ENCODE results near the gene SMIM1.

Gene SMIM1

GRCh38 chr1:3733883-3734589 is 38.5 kb upstream of the SMIM1 start:
- H3K36me3 Mint-ChIP-seq, result peaks cover 22% of the 10 kb centered on the region
- H3K4me3 Mint-ChIP-seq, result no peak overlapping the region
- no peak for ATAC-seq
- H3K9me3 Mint-ChIP-seq, result no peaks in the 10 kb centered on the region
- DNase-seq (ENCODE audit: low spot score in 2 of 2), result no peak
- no peaks in the 10 kb centered on the region for H3K4me1 Mint-ChIP-seq
- H3K27ac Mint-ChIP-seq, result no peak overlapping the region

- DNase-seq (ENCODE audit: low spot score in 2 of 2) (no peak), ATAC-seq (no peak)
- Mint-ChIP-seq H3K36me3 (peaks cover 22% of the 10 kb centered on the region), H3K4me3 (no peak overlapping the region), H3K27ac (no peak overlapping the region), H3K9me3 (no peaks in the 10 kb centered on the region), H3K4me1 (no peaks in the 10 kb centered on the region)
Observed at GRCh38 chr1:3734602-3735001, 37.9 kb upstream of the SMIM1 start.

- Mint-ChIP-seq H3K9me3 (no peaks in the 10 kb centered on the region), H3K27ac (no peak overlapping the region), H3K36me3 (peaks cover 22% of the 10 kb centered on the region), H3K4me1 (no peaks in the 10 kb centered on the region), H3K4me3 (no peak overlapping the region)
- ATAC-seq (no peak), DNase-seq (ENCODE audit: low spot score in 2 of 2) (no peak)
Observed at GRCh38 chr1:3735027-3735681, 37.4 kb upstream of the SMIM1 start.

GRCh38 chr1:3735688-3736087 is 36.9 kb upstream of the SMIM1 start:
- peaks cover 22% of the 10 kb centered on the region for H3K36me3 Mint-ChIP-seq
- H3K4me3 Mint-ChIP-seq, result no peak overlapping the region
- no peak for DNase-seq (ENCODE audit: low spot score in 2 of 2)
- H3K4me1 Mint-ChIP-seq, result no peaks in the 10 kb centered on the region
- ATAC-seq, result no peak
- H3K9me3 Mint-ChIP-seq, result no peaks in the 10 kb centered on the region
- no peak overlapping the region for H3K27ac Mint-ChIP-seq

- H3K4me1 Mint-ChIP-seq, result no peaks in the 10 kb centered on the region
- peaks cover 22% of the 10 kb centered on the region for H3K36me3 Mint-ChIP-seq
- DNase-seq (ENCODE audit: low spot score in 2 of 2) (no peak), ATAC-seq (no peak)
- H3K27ac Mint-ChIP-seq, result no peak overlapping the region
- no peak overlapping the region for H3K4me3 Mint-ChIP-seq
- H3K9me3 Mint-ChIP-seq, result no peaks in the 10 kb centered on the region
Observed at GRCh38 chr1:3736131-3736561, 36.4 kb upstream of the SMIM1 start.

- Mint-ChIP-seq H3K4me3 (no peak overlapping the region), H3K9me3 (no peaks in the 10 kb centered on the region), H3K27ac (no peak overlapping the region), H3K36me3 (peaks cover 22% of the 10 kb centered on the region), H3K4me1 (peaks cover 4% of the 10 kb centered on the region)
- DNase-seq (ENCODE audit: low spot score in 2 of 2), result no peak
- ATAC-seq, result no peak
Observed at GRCh38 chr1:3736708-3737107, 35.8 kb upstream of the SMIM1 start.

GRCh38 chr1:3738943-3739342 is 33.6 kb upstream of the SMIM1 start:
- H3K36me3 Mint-ChIP-seq, result peaks cover 22% of the 10 kb centered on the region
- ATAC-seq, result no peak

GRCh38 chr1:3740042-3740441 is 32.5 kb upstream of the SMIM1 start:
- no peak overlapping the region for H3K27ac Mint-ChIP-seq
- DNase-seq (ENCODE audit: low spot score in 2 of 2) (no peak), ATAC-seq (no peak)
- H3K36me3 Mint-ChIP-seq, result peaks cover 22% of the 10 kb centered on the region
- peaks cover 12% of the 10 kb centered on the region for H3K4me1 Mint-ChIP-seq
- H3K9me3 Mint-ChIP-seq, result no peaks in the 10 kb centered on the region
- no peak overlapping the region for H3K4me3 Mint-ChIP-seq

More at GRCh38 chr1:3738943-3739342, 33.6 kb upstream of the SMIM1 start:
- Mint-ChIP-seq H3K4me1 (peaks cover 5% of the 10 kb centered on the region), H3K4me3 (no peak overlapping the region), H3K9me3 (no peaks in the 10 kb centered on the region), H3K27ac (no peak overlapping the region)
- no peak for DNase-seq (ENCODE audit: low spot score in 2 of 2)

- Mint-ChIP-seq H3K4me1 (peaks cover 19% of the 10 kb centered on the region), H3K9me3 (no peaks in the 10 kb centered on the region), H3K4me3 (no peak overlapping the region), H3K27ac (no peak overlapping the region), H3K36me3 (peaks cover 21% of the 10 kb centered on the region)
- ATAC-seq (no peak), DNase-seq (ENCODE audit: low spot score in 2 of 2) (no peak)
Observed at GRCh38 chr1:3740752-3741151, 31.8 kb upstream of the SMIM1 start.

- H3K4me1 Mint-ChIP-seq, result peaks cover 28% of the 10 kb centered on the region
- peaks cover 11% of the 10 kb centered on the region for H3K36me3 Mint-ChIP-seq
- H3K4me3 Mint-ChIP-seq, result no peak overlapping the region
- peak overlapping the region; percentile 2 for H3K27ac Mint-ChIP-seq
- DNase-seq (ENCODE audit: low spot score in 2 of 2) (no peak), ATAC-seq (no peak)
- no peaks in the 10 kb centered on the region for H3K9me3 Mint-ChIP-seq
Observed at GRCh38 chr1:3741566-3742438, 30.7 kb upstream of the SMIM1 start.

- Mint-ChIP-seq H3K9me3 (no peaks in the 10 kb centered on the region), H3K4me3 (no peak overlapping the region), H3K27ac (no peak overlapping the region), H3K4me1 (peaks cover 29% of the 10 kb centered on the region), H3K36me3 (peaks cover 2% of the 10 kb centered on the region)
- DNase-seq (ENCODE audit: low spot score in 2 of 2) (no peak), ATAC-seq (no peak)
Observed at GRCh38 chr1:3742439-3743298, 29.9 kb upstream of the SMIM1 start.

- Mint-ChIP-seq H3K27ac (no peak overlapping the region), H3K4me3 (no peak overlapping the region), H3K9me3 (no peaks in the 10 kb centered on the region), H3K4me1 (peaks cover 36% of the 10 kb centered on the region), H3K36me3 (no peaks in the 10 kb centered on the region)
- DNase-seq (ENCODE audit: low spot score in 2 of 2) (no peak), ATAC-seq (no peak)
Observed at GRCh38 chr1:3743421-3743820, 29.1 kb upstream of the SMIM1 start.

GRCh38 chr1:3743826-3744225 is 28.7 kb upstream of the SMIM1 start:
- no peak for ATAC-seq
- H3K36me3 Mint-ChIP-seq, result no peaks in the 10 kb centered on the region
- H3K4me1 Mint-ChIP-seq, result peaks cover 37% of the 10 kb centered on the region
- DNase-seq (ENCODE audit: low spot score in 2 of 2), result no peak
- no peak overlapping the region for H3K27ac Mint-ChIP-seq
- no peaks in the 10 kb centered on the region for H3K9me3 Mint-ChIP-seq
- no peak overlapping the region for H3K4me3 Mint-ChIP-seq

GRCh38 chr1:3744646-3745045 is 27.9 kb upstream of the SMIM1 start:
- ATAC-seq (no peak), DNase-seq (ENCODE audit: low spot score in 2 of 2) (no peak)
- Mint-ChIP-seq H3K4me1 (peaks cover 37% of the 10 kb centered on the region), H3K9me3 (no peaks in the 10 kb centered on the region), H3K36me3 (no peaks in the 10 kb centered on the region), H3K4me3 (no peak overlapping the region), H3K27ac (peak overlapping the region; percentile 61)

GRCh38 chr1:3745071-3745470 is 27.5 kb upstream of the SMIM1 start:
- no peak overlapping the region for H3K4me3 Mint-ChIP-seq
- no peaks in the 10 kb centered on the region for H3K36me3 Mint-ChIP-seq
- peak overlapping the region; percentile 61 for H3K27ac Mint-ChIP-seq
- peaks cover 37% of the 10 kb centered on the region for H3K4me1 Mint-ChIP-seq
- DNase-seq (ENCODE audit: low spot score in 2 of 2) (no peak), ATAC-seq (no peak)
- no peaks in the 10 kb centered on the region for H3K9me3 Mint-ChIP-seq

All from stimulated activated effector memory CD8-positive, alpha-beta T cell treated with anti-CD3 and anti-CD28 coated beads, Interleukin-12 subunit alpha, Interleukin-12 subunit beta, amount 100 ng/mL, for 72 hours (primary cell).